ENCODE measurements around the gene VPS13D. TPM values are rescaled to one million over a fixed set of nuclear protein-coding genes. Genes with fewer than 3 reads are reported as not detected.

VPS13D gene
- total RNA-seq, 1 donor, result 37.5 TPM

DNA sequence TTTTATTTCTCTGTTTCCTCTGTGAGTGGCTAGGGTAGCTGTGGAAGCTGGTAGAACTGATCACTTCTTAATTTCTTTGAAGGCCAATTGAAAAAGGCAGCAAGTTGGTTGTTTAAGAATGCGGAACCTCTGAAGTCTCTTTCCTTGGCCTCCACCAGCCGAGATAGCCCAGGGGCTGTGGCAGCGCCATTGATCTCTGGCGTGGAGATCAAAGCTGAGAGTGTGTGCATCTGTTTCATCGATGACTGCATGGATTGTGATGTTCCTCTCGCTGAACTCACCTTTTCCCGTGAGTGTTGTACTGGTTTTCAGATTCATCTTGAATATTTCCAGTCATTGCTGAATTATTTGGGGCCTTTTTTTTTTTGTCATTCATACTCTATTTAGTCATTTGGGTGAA lies 97.7 kb downstream of the VPS13D start:
- DNase-seq (ENCODE audit: low read depth), result no peak
- no peak overlapping the region for H3K4me3 ChIP-seq (ENCODE audit: low read depth, low read length)
- TF ChIP-seq, protein P1, sequence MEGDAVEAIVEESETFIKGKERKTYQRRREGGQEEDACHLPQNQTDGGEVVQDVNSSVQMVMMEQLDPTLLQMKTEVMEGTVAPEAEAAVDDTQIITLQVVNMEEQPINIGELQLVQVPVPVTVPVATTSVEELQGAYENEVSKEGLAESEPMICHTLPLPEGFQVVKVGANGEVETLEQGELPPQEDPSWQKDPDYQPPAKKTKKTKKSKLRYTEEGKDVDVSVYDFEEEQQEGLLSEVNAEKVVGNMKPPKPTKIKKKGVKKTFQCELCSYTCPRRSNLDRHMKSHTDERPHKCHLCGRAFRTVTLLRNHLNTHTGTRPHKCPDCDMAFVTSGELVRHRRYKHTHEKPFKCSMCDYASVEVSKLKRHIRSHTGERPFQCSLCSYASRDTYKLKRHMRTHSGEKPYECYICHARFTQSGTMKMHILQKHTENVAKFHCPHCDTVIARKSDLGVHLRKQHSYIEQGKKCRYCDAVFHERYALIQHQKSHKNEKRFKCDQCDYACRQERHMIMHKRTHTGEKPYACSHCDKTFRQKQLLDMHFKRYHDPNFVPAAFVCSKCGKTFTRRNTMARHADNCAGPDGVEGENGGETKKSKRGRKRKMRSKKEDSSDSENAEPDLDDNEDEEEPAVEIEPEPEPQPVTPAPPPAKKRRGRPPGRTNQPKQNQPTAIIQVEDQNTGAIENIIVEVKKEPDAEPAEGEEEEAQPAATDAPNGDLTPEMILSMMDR (IDR thresholded peaks at IDR 0.05; ENCODE audit: insufficient read depth, low read length), result no peak

DNA sequence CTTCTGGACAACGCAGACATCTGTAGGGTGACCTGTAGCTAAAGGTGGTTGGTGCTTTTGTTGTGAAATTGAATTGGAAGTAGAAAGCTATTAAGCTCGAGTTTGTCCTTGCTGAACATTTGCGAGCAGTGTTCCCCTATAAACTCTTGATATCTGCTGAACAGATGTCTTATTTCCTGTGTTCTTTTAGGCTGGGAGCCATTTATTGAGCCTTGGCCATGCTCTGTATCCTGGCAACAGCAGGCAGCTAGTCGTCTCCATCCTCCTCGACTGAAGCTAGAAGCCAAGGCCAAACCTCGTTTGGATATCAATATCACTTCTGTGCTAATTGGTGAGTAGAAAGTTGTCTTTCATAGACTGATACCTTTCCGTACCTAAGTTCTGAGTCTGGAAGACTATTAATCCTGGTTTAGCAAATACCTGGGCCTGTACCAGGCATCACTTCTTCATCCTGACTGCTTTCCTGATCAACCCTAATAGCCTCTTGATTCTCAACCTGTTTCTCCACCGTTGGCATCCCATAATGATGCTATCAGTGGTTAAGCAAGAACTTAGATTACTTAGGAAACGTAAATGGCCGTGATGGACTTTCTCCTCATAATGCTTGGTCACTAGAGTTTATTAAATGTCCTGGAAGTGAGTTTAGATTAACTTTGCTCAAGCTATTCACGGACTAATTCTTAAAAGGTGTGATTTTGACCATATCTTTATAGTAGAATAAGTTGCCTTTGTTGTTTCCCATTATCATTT lies 103.4 kb downstream of the VPS13D start:
- no peak for DNase-seq (ENCODE audit: low read depth)
- TF ChIP-seq, protein P1 (IDR thresholded peaks at IDR 0.05; ENCODE audit: insufficient read depth, low read length), result no peak
- H3K4me3 ChIP-seq (ENCODE audit: low read depth, low read length), result no peak overlapping the region

DNA sequence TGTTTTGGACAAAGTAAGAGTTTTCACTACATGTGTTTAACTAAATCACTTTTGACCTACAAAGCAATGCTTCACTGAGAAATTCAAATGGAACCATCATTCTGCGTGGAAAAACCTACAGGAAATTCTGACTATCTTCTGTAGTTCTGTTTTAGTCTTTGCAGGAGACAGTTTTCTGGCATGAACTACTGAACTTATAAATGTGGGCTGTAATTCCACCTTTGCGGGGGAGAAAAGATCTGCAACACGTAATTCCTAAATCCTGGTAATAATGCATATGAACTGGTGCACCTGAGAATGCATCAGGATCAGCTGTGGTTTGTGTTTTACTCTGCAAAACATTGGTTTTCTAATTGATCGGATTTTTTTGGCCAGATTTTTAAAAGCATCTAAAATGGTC lies 106.0 kb downstream of the VPS13D start:
- TF ChIP-seq, protein P1 (IDR thresholded peaks at IDR 0.05; ENCODE audit: insufficient read depth, low read length), result no peak
- no peak for DNase-seq (ENCODE audit: low read depth)
- no peak overlapping the region for H3K4me3 ChIP-seq (ENCODE audit: low read depth, low read length)

DNA sequence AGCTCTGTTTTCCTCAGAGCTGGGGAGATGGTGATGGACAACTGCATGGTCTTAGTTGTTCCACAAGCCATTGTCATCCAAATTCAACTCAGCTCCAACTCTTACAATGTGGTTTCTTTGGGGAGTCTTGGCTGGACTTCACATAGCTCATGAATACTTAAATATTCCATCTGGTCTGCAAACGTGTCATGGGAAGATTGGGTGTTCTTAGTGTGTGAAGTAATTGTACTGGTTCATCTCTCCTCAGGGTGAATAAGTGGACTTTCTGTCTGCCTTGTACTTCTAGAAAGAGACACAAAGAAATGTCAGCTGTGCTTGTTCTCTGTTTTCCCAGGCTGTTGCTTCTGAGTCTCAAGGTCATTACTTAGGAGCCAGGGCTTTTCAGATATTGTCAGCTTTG lies 106.6 kb downstream of the VPS13D start:
- TF ChIP-seq, protein P1 (IDR thresholded peaks at IDR 0.05; ENCODE audit: insufficient read depth, low read length), result no peak
- H3K4me3 ChIP-seq (ENCODE audit: low read depth, low read length), result no peak overlapping the region
- DNase-seq (ENCODE audit: low read depth), result peak; percentile 49

DNA sequence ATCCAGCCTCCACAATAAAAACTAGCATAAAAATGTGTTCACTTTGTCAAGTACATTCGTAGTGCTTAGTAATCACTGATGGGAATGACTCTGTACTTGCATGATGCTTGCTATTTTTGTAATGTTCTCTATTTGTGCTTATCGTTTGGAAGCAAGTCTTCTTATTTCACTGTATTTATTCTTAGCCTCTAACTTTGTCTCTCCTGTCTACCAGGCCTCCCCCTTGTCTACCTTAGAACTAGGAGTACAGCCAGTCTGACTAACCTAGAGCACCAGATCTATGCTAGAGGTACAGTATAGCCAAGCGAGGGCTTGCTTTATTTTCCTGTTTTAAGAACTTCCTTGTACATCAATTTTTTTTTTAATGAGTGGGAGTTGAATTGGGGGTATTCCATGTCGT lies 108.2 kb downstream of the VPS13D start:
- no peak for DNase-seq (ENCODE audit: low read depth)
- TF ChIP-seq, protein P1 (IDR thresholded peaks at IDR 0.05; ENCODE audit: insufficient read depth, low read length), result no peak
- no peak overlapping the region for H3K4me3 ChIP-seq (ENCODE audit: low read depth, low read length)

DNA sequence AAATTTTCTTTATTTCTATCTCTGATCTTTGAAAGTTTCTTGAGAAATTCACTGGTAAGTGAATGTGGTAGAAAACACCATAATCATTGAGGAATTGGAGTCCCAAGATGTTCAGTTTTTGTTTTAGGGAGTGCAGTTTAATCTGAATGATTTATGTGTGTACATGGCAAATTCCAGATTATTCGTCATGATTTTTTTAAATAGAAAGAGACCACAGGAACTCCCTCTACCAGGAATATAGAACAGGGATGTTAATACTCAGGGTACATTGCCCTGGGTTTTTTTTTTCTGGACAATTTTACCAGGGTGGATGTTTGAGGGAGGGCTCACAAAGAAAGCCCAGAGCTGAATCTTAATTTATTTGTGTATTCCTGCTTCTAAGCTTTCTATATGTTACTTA lies 109.0 kb downstream of the VPS13D start:
- no peak for DNase-seq (ENCODE audit: low read depth)
- TF ChIP-seq, protein P1 (IDR thresholded peaks at IDR 0.05; ENCODE audit: insufficient read depth, low read length), result no peak

DNA sequence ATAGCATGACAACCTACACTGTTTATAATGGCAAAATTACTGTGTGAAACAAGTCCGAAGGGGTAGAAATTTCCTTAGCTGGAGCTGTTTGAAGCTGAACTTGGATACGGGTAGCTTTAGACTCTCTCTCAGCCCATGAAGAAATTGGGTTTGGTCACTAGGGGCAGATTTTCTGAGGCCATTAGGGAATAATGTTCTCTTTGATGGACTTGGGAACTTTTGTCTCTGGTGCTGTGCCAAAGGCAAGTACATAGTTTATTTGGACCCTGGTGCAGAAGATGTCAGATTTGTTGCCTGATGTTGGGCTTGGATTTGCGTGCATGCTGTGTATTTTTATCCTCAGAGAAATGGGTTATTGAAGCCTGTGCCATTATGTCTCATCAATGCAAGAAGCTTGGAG lies 109.6 kb downstream of the VPS13D start:
- TF ChIP-seq, protein P1 (IDR thresholded peaks at IDR 0.05; ENCODE audit: insufficient read depth, low read length), result peak; percentile 22
- no peak overlapping the region for H3K4me3 ChIP-seq (ENCODE audit: low read depth, low read length)
- DNase-seq (ENCODE audit: low read depth), result no peak

More for the DNA sequence above, 109.0 kb downstream of the VPS13D start:
- no peak overlapping the region for H3K4me3 ChIP-seq (ENCODE audit: low read depth, low read length)
